NCI-H1105 (cell line): Measurements from ENCODE around the gene HNRNPH3.

Experiments
- DNase-seq: peaks from one replicate; lab custom pipeline; 2025; lab: John Stamatoyannopoulos, UW

HNRNPH3 gene

GRCh38 chr10:68332259-68333057, 594 bp downstream of the HNRNPH3 start, which contains the start of gene PBLD:
TSS of gene PBLD (minus strand) at chr10:68332928. CDS start at chr10:68306844, 26,084 bp downstream.
- peak; percentile 54 for DNase-seq

GRCh38 chr10:68333058-68333395, 1.2 kb downstream of the HNRNPH3 start:
- no peak for DNase-seq

DNA sequence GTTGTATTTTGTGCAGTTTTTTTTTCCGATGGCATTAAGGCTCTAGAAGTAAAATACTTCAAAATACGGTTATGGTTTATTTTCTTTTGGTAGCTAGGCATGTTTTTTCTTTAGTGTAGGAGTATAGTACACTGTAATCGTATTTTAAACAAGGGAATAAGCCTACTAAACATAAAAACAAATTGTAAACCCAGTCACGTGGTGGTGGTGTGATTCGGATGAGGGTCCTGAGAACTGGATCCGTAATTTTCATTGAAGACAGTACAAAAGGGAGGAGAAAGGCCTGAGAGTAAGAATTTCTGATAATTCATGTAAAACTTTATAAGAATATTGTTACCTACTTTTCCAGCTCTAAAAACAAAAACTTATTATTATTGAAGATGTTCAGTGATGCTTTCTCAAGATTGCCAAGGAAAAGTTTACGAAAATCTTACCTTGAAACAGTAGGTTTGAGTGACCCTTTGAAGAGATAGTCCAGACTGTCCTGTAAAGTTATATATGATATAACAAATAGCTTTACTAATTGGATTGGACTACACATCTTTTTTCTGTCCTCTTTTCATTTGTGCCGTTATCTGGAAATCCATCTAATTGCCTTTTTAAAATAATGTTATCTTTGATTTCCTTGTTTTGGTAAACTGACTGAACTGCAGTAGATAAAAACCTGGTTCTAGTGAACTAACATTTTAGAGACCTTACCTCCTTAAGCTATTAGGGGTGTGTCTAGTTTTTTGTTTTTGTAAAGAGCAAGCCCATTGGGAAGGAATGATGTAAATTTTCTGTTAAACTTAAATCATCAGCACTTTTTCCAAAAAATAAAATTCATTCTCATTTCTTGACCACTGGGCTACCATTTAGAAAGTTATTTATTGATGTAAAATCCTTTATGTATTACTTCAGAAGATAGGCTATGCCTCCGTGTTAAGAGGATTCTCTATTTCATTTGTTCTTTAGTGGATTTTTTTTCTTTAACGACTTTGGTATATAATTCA, 1.9 kb downstream of the HNRNPH3 start:
- no peak for DNase-seq

GRCh38 chr10:68334672-68335467, 3.0 kb downstream of the HNRNPH3 start:
- DNase-seq, result no peak

DNA sequence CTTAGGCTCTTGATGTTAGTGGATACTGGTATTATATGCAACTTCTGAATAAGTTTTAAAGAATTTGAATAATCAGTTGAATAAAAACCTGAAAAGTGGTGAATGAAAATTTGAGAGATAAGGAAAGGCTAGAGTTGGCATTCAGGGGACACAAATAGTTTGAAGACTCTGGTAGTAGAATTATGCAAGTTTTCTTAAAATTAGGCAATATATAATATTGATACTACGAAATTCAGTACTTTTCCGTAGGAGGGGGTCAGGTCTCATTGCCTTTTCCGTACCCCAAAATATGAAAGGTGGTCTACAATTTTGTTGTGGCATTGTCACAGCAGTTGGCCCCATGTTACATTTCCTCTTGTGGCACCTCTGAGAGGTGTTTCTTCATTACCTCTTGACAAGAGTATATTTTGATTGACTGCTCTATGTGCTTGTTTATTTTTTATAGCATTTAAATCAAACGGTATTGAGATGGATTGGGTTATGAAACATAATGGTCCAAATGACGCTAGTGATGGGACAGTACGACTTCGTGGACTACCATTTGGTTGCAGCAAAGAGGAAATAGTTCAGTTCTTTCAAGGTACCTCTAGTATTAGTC, 5.0 kb downstream of the HNRNPH3 start:
- DNase-seq, result no peak

- DNase-seq, result no peak
Measured at GRCh38 chr10:68340358-68341080, 8.7 kb downstream of the HNRNPH3 start.

GRCh38 chr10:68342909-68343516, 11.1 kb downstream of the HNRNPH3 start:
- no peak for DNase-seq

DNA sequence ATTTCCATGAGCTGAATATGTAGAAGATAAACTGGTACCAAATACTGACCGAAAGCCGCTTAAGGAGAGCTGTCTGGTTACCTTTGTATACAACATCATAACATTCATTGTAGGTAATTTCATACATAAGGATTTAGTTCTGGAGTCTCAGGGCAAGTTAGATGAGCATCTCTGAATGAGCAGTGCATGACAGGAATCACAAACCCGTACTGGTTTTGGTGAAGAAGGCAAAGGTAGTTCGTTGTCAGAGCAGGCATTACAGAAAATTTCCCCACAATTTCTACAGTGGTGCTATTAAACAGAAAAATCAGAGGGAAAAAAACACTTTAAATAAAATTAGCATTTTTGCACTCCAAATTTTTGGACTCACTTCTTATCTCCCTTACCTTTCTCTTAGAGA, 13.8 kb downstream of the HNRNPH3 start:
- no peak for DNase-seq

DNA sequence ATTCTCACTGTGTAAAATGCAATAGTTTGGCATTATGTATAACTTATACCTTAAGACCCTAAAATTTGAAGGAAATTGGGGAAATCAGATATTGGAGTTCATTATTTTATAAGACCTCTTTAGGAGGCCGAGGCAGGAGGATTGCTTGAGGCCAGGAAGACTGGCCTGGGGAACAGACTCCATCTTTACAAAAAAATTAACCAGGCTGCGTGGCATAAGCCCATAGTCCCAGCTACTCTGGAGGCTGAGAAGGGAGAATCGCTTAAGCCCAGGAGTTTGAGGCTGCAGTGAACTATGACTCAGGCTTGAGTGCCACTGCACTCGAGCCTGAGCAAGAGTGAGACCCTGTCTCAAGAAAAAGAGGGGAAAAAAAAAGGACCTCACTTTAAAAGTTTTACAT, 14.9 kb downstream of the HNRNPH3 start:
- DNase-seq, result no peak

DNA sequence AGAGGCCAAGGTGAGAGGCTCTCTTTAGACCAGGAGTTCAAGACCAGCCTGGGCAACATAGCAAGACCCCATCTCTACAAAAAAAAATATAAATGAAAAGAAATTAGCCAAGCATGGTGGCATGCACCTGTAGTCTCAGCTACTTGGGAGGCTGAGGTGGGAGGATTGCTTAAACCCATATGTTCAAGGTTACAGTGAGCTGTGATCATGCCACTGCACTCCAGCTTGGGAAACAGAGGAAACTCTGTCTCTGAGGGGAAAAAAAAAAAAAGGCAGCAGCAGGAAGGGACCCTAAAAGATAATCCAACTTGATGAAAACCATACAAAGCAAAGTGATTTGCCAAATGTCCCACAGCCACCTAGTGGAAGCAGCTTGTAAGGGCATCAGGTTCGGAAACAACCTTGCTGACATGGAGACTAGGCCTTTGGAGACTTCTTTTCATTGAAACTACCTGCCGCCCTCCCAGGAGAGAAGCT, 16.4 kb downstream of the HNRNPH3 start:
- DNase-seq, result no peak

DNA sequence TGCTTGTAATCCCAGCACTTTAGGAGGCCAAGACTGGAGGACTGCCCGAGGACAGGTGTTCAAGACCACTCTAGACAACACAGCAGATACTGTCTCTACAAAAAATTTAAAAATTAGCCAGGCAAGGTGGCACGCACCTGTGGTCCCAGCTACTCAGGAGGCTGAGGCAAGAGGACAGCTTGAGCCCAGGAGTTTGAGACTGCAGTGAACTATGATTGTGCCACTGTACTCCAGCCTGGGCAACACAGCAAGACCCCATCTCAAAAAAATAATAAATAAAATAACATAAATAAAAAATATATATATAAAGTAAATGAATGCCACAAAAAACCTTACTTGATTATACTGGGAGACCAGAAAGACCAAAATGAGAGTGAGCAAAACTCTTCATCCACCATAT, 21.7 kb downstream of the HNRNPH3 start:
- DNase-seq, result no peak

DNA sequence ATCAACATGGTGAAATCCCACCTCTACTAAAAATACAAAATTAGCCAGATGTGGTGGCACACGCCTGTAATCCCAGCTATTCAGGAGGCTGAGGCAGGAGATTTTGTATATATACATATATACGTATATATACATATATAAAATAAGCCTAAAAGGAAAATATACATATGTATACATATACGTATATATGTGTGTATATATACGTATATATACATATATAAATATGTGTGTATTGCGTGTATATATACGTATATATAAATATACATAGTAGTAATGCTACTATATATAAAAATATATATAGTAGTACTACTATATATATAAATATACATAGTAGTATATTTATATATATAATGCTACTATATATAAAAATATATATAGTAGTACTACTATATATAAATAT, 27.3 kb downstream of the HNRNPH3 start:
- no peak for DNase-seq

DNA sequence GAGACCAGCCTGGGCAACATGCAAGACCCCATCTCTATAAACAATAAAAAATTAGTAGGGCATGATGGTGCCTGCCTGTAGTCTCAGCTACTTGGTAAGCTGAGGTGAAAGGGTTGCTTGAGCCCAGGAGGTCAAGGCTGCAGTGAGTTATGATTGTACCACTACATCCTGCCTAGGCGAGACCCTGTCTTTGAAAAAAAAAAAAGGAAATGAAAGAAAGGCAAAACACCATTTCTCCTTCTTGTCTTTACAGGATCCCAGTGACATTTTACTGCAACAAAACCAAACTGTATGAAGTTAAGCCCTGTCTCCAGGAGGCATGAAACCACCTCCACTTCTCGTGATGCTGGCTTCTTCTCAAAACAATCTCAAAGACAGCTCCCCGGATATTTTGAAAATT, 30.7 kb downstream of the HNRNPH3 start:
- no peak for DNase-seq

DNA sequence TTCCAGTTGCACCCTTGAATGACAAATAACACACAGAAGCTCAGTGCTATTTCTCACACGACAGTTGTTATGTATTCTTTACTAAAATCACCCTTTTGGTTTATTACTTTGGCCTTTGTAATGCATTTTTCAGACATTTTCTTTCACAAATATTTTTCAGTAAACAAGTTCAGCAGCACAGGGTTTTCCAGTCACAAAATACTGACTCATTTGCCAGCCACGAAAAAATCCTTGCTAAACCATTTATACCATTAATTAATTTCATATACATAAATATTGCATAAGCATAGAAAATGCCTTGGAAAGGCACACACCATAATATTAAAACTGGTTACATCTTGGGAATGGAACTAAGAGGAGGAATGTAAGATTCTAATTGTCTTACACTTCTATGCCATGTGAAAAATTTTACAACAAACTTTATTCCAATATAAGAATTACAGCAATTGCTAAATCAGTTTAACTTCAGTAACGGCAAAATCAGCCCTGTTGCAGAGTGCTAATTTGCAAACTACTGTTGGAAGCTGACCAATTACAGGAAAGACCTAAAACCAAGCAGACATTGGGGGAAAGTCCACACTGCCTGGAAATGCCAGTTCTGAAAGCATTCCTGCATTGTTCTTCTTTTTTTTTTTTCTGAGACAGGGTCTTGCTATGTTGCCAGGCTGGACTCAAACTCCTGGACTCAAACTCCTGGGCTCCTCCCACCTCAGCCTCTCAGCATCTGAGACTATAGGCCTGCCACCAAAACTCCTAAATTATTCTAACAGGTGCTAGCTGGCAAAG, 32.4 kb downstream of the HNRNPH3 start:
- DNase-seq, result no peak

DNA sequence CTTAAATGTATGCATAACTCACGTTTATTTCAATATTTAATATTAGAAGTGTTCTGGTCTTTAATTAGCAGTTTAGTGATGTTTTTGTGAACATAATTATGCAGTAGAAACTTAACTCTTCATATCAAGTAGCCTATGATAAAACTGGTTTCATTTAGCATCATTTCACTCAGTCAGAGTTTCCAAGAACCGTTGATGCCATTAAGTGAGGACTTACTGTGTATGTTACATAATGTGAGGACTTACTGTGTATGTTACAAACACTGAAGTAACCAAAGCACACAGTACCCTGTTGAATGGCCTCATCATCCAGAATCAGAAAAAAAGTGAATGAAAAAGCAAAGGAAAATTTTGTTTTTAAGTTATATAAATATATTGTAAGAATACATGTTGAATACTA, 33.7 kb downstream of the HNRNPH3 start:
- no peak for DNase-seq

DNA sequence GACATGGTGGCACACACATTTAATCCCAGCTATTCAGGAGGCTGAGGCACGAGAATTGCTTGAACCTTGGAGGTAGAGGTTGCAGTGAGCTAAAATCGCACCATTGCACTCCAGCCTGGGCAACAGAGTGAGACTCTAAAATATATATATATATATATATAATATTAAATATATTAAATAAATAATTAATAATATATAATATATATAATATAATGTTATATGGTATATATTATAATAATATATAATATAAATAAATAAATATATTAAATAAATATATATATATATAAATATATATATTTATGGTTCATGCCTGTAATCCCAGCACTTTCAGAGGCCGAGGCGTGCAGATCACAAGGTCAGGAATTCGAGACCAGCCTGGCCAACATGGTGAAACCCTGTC, 34.7 kb downstream of the HNRNPH3 start:
- no peak for DNase-seq

DNA sequence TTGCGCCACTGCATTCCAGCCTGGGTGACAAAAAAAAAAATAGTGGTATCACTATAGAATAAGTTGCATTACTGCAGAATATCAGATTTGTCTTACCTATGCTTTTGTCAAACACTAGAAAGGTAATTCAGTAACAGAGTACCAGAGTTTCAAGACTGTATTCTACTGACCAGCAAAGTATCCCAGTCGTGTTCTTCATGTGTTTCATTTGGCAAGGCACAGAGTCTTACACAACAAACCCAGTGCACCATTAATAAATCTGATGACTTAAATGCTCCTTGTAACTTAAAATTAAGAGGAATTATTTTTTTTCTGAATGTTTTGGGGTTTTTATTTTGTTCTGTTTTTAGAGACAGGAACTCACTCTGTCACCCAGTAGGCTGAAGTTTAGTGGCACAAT, 35.3 kb downstream of the HNRNPH3 start:
- no peak for DNase-seq

DNA sequence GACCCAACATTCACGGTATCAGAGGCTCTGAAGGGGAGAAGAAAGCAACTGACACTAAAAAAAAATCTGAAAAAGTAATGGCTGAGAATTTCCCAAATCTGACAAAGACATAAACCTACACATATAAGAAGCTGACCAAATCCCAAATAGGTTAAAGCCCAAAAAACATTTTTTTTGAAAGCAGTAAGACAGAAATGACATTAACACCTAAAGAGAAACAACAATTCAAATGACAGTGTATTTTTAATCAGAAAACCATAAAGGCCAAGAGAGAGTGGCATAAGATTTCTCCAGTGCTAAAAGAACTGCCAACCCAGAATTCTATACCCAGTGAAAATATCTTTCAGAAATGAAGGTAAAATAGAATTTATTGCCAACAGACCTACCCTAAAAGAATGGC, 39.7 kb downstream of the HNRNPH3 start:
- DNase-seq, result no peak

DNA sequence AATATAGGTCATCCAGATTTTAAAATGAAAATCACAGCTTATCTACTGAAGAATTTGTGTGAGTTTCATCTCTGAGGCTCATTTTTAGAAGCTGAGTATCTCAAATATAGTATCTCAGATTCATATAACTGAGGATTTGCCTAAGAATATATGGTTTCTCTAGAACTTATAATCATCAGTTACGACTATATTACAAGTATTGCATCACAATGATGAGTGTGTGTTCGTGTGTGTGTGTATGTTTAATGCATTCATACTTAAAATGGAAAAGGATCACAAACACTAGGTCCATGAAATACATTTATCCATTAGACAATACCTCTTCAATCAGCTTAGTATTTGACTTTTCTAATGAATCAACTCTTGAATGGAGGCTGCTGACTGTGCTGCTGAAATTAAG, 53.9 kb downstream of the HNRNPH3 start:
- DNase-seq, result no peak
